ENCODE data around the gene ZEB2.

- TF ChIP-seq CTCF (IDR thresholded peaks at IDR 0.05) (no peak), REST (IDR thresholded peaks at IDR 0.05; ENCODE audit: insufficient read depth in 1 of 2, low read depth in 2 of 2, low read length in 1 of 2) (no peak)
These were observed 27.6 kb upstream of the ZEB2 start for GRCh38 chr2:144547494-144547893.

Data from Panc1 (cell line).